ENCODE measurements around the gene ARRDC1.

GRCh38 chr9:137582286-137582860, 23.1 kb upstream of the ARRDC1 start:
- TF ChIP-seq CTCF (IDR thresholded peaks at IDR 0.05), result peak in 4 of 6 experiments; percentile 22 to 40 (median 28)
- no peak for TF ChIP-seq POLR2A (IDR thresholded peaks at IDR 0.05)
